HEK293 (cell line): ENCODE results near the gene NOP9.

Experiments
- CTCF ChIA-PET: fragments of 350-600 bp; formaldehyde crosslinking; extraction: SDS; loops from one replicate; lab custom pipeline; 2021; ENCODE audit warnings: antibody characterized with exemption; lab: Yijun Ruan, JAX
- POLR2A ChIA-PET: fragments of 300-600 bp; formaldehyde crosslinking; extraction: SDS; loops from one replicate; lab custom pipeline; 2020; ENCODE audit warnings: antibody characterized with exemption, inconsistent platforms; lab: Yijun Ruan, JAX
- H3K27ac ChIP-seq: fragments of 200-500 bp; sonication (Bioruptor generic); 2 replicates; pipeline ENCODE4 v1.5.1; 2014; ENCODE audit warnings: low read depth, low read length, control low read depth, inconsistent platforms; ENCODE audit errors: extremely low read depth
- H3K36me3 ChIP-seq, 2 experiments: fragments of 200-500 bp in 1 of 2; sonication (Bioruptor generic) in 1 of 2; 1 replicate in 1 of 2; 2 replicates in 1 of 2; pipeline ENCODE4 v1.5.1; 2014 to 2017; ENCODE audit warnings: inconsistent platforms in 2 of 2, low read length in 2 of 2; ENCODE audit not compliant: control insufficient read depth in 2 of 2, insufficient read depth in 1 of 2
- H3K4me1 ChIP-seq: fragments of 200-500 bp; sonication (Bioruptor generic); 2 replicates; pipeline ENCODE4 v1.5.1; 2014; ENCODE audit warnings: mild to moderate bottlenecking, low read length, inconsistent platforms; ENCODE audit not compliant: control insufficient read depth, insufficient read depth
- H3K4me3 ChIP-seq: 2 replicates; pipeline ENCODE4 v1.5.1; 2011; ENCODE audit warnings: low read depth, mild to moderate bottlenecking, control low read depth, low read length, moderate library complexity
- H3K9me3 ChIP-seq: fragments of 200-500 bp; sonication (Bioruptor generic); 2 replicates; pipeline ENCODE4 v1.5.1; 2014; ENCODE audit warnings: low read depth, low read length, inconsistent platforms; ENCODE audit not compliant: control insufficient read depth, insufficient read depth
- KLF7 ChIP-seq: fragments of 450-650 bp; formaldehyde crosslinking; IDR thresholded peaks from 2 replicates; pipeline ENCODE4 v1.5.1; 2016; ENCODE audit warnings: missing biosample characterization, missing genetic modification characterization, borderline replicate concordance
- TRIM28 ChIP-seq: IDR thresholded peaks from 2 replicates; pipeline ENCODE4 v1.6.1; 2011; ENCODE audit warnings: low read length, control low read depth, borderline replicate concordance
- ZBTB26 ChIP-seq: fragments of 450-650 bp; formaldehyde crosslinking; optimal IDR thresholded peaks from 2 replicates; pipeline ENCODE3; 2016; ENCODE audit warnings: missing biosample characterization, mild to moderate bottlenecking, missing genetic modification characterization
- ZIC2 ChIP-seq: fragments of 450-650 bp; formaldehyde crosslinking; IDR thresholded peaks from 2 replicates; pipeline ENCODE4 v1.5.1; 2016; ENCODE audit warnings: missing biosample characterization, missing genetic modification characterization
- ZNF10 ChIP-seq: fragments of 450-650 bp; formaldehyde crosslinking; IDR thresholded peaks from 2 replicates; pipeline ENCODE4 v1.5.1; 2017; ENCODE audit warnings: missing biosample characterization, missing genetic modification characterization
- ZNF140 ChIP-seq: fragments of 450-650 bp; formaldehyde crosslinking; IDR thresholded peaks from 2 replicates; pipeline ENCODE4 v1.5.1; 2016; ENCODE audit warnings: missing biosample characterization, missing genetic modification characterization
- ZNF16 ChIP-seq: fragments of 450-650 bp; formaldehyde crosslinking; IDR thresholded peaks from 2 replicates; pipeline ENCODE4 v1.5.1; 2016; ENCODE audit warnings: low read depth, missing biosample characterization, missing genetic modification characterization
- ZNF174 ChIP-seq: fragments of 450-650 bp; formaldehyde crosslinking; IDR thresholded peaks from 2 replicates; pipeline ENCODE4 v1.5.0; 2017; ENCODE audit warnings: missing biosample characterization, mild to moderate bottlenecking, missing genetic modification characterization
- ZNF18 ChIP-seq: fragments of 450-650 bp; formaldehyde crosslinking; IDR thresholded peaks from 2 replicates; pipeline ENCODE4 v1.5.1; 2016; ENCODE audit warnings: missing biosample characterization, missing genetic modification characterization
- ZNF48 ChIP-seq: fragments of 450-650 bp; formaldehyde crosslinking; IDR thresholded peaks from 2 replicates; pipeline ENCODE4 v1.5.1; 2016; ENCODE audit warnings: missing biosample characterization, missing genetic modification characterization
- ZNF529 ChIP-seq: fragments of 450-650 bp; formaldehyde crosslinking; IDR thresholded peaks from 2 replicates; pipeline ENCODE4 v1.5.1; 2017; ENCODE audit warnings: missing genetic modification characterization, missing biosample characterization; ENCODE audit not compliant: insufficient replicate concordance
- ZNF544 ChIP-seq: fragments of 450-650 bp; formaldehyde crosslinking; IDR thresholded peaks from 2 replicates; pipeline ENCODE4 v1.5.0; 2017; ENCODE audit warnings: missing biosample characterization, missing genetic modification characterization
- ZNF76 ChIP-seq: fragments of 450-650 bp; formaldehyde crosslinking; IDR thresholded peaks from 2 replicates; pipeline ENCODE4; 2016; ENCODE audit warnings: low read depth, missing biosample characterization, missing genetic modification characterization, borderline replicate concordance
- ZNF777 ChIP-seq: fragments of 450-650 bp; formaldehyde crosslinking; IDR thresholded peaks from 2 replicates; pipeline ENCODE4 v1.5.1; 2017; ENCODE audit warnings: missing biosample characterization, missing genetic modification characterization, borderline replicate concordance
- TF ChIP-seq, protein P1 (sequence below): fragments of 450-650 bp; formaldehyde crosslinking; IDR thresholded peaks from 2 replicates; pipeline ENCODE4 v1.5.1; 2016; ENCODE audit warnings: missing biosample characterization, missing genetic modification characterization

NOP9 gene

DNA sequence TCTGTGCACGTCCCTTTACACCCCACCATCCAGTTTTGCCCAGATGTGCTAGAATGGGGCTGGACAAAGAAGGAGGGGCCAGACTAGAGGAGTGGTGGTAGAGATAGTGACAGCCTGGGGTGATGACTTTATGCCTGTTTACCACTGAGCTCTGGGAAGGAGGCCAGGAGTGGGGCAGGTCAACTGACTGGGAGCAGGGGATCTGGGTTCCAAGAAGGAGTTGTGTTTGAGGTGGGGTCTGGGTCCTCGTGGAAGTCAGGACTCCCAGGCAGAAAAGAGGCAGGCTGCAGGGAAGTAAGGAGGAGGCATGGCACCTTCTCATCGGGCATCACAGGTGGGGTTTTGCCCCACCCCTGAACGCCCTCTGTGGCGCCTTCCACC lies 10.6 kb downstream of the NOP9 start:
- Histone ChIP-seq H3K9me3 (no peaks in the 10 kb centered on the region), H3K4me3 (no peak overlapping the region), H3K27ac (no peak overlapping the region), H3K4me1 (no peaks in the 10 kb centered on the region), H3K36me3 (peaks cover 5 to 72% of the 10 kb centered on the region in 2 experiments)
- CTCF ChIA-PET = interaction anchor here (0.5 to 5.1 kb wide), 6 partner anchors 11 to 827 kb away, joined by 3 to 70 read pairs (median 18); partner anchors contain the start of genes CBLN3, DHRS1, KHNYN and NOP9
- TF ChIP-seq ZNF48 (no peak), ZNF174 (tag by site-specific recombination) (no peak), ZNF16 (no peak), ZNF140 (tag by site-specific recombination) (no peak), ZNF10 (tag by site-specific recombination) (no peak), ZNF544 (tag by site-specific recombination) (no peak)
- TF ChIP-seq, protein P1, sequence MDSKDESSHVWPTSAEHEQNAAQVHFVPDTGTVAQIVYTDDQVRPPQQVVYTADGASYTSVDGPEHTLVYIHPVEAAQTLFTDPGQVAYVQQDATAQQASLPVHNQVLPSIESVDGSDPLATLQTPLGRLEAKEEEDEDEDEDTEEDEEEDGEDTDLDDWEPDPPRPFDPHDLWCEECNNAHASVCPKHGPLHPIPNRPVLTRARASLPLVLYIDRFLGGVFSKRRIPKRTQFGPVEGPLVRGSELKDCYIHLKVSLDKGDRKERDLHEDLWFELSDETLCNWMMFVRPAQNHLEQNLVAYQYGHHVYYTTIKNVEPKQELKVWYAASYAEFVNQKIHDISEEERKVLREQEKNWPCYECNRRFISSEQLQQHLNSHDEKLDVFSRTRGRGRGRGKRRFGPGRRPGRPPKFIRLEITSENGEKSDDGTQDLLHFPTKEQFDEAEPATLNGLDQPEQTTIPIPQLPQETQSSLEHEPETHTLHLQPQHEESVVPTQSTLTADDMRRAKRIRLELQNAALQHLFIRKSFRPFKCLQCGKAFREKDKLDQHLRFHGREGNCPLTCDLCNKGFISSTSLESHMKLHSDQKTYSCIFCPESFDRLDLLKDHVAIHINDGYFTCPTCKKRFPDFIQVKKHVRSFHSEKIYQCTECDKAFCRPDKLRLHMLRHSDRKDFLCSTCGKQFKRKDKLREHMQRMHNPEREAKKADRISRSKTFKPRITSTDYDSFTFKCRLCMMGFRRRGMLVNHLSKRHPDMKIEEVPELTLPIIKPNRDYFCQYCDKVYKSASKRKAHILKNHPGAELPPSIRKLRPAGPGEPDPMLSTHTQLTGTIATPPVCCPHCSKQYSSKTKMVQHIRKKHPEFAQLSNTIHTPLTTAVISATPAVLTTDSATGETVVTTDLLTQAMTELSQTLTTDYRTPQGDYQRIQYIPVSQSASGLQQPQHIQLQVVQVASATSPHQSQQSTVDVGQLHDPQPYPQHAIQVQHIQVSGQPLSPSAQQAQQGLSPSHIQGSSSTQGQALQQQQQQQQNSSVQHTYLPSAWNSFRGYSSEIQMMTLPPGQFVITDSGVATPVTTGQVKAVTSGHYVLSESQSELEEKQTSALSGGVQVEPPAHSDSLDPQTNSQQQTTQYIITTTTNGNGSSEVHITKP (tag by site-specific recombination) = peak; percentile 31; the same call in 1 of the 2 replicates
- POLR2A ChIA-PET = interaction anchor here (2.7 kb wide), 1 partner anchor 68 kb away, joined by 15 read pairs; the partner anchor contains the start of gene TINF2

- Histone ChIP-seq H3K27ac (no peak within 1 kb of the TSS), H3K4me1 (no peaks in the 10 kb centered on the region), H3K36me3 (peaks cover 0 to 65% of the 10 kb centered on the region in 2 experiments; a peak in 2 of 3 replicates), H3K4me3 (no peak within 1 kb of the TSS), H3K9me3 (no peaks in the 10 kb centered on the region)
- POLR2A ChIA-PET = interaction anchor here (1.1 kb wide), 1 partner anchor 69 kb away, joined by 3 read pairs; the partner anchor contains the start of gene TINF2
- no peak for TF ChIP-seq ZNF140 (tag by site-specific recombination)
- TF ChIP-seq TRIM28 = no peak
- TF ChIP-seq ZBTB26 (tag by site-specific recombination) = no peak
- no peak for TF ChIP-seq ZNF529 (tag by site-specific recombination)
- TF ChIP-seq ZNF16 = no peak
- TF ChIP-seq ZNF76 = no peak
- no peak for TF ChIP-seq KLF7
- TF ChIP-seq ZNF777 (tag by site-specific recombination) = no peak
- no peak for TF ChIP-seq ZNF18 (tag by site-specific recombination)
- TF ChIP-seq ZIC2 (tag by site-specific recombination) = no peak
- TF ChIP-seq, all 188 proteins: peak for 0
- CTCF ChIA-PET = interaction anchor here (0.5 to 4.7 kb wide), 5 partner anchors 11 to 827 kb away, joined by 3 to 70 read pairs (median 3); partner anchors contain the start of genes DHRS1, NOP9, RABGGTA and TINF2
Observed at GRCh38 chr14:24310646-24311604, 11.3 kb downstream of the NOP9 start, which contains the start of gene LTB4R. Gene LTB4R, plus strand, starts transcription at chr14:24311502. Its CDS starts 4,150 bp downstream, at chr14:24315652.
